ENCODE results near the gene NLRP3.

The NLRP3 gene

DNA sequence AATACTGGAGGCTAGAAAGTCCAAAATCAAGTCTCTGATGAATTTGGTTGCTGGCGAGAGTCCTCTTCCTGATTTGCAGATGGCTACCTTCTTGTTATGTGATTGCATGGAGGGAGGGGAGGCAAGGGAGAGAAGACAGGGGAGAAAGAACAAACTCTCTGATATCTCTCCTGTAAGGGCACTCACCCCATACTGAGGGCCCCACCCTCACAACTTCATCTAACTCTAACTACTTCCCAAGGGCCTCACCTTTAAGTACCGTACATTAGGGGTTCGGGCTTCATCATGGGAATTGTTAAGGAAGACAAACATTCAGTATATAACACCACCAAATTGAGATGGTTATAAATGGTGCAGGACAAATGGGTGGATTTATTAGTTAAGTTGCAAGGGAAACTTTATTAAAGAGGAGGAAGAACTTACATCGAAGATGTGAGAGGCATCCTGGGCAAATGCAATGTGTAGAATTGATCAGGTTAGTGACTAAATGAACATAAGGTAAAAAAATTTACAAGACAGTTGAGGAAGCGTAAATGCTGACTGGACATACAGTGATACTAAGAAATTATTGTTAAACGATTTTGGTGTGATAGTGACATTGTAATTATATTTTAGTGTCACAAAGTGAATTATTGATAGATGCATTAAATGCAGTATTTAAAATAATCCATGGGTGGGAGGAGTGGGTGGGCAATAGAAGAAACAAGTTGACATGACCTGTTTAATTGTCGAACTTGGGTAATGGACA, 31.4 kb downstream of the NLRP3 start:
- Histone ChIP-seq H3K4me3 (ENCODE audit: low read depth, low read length) (no peak overlapping the region), H3K9me3 (ENCODE audit: control insufficient read depth, insufficient read depth, low read depth, low read length) (no peaks in the 10 kb centered on the region), H3K4me1 (ENCODE audit: control insufficient read depth, insufficient read depth, low read length) (no peaks in the 10 kb centered on the region), H3K27ac (ENCODE audit: extremely low read depth, low read depth, low read length) (no peak overlapping the region), H3K36me3 (ENCODE audit: control insufficient read depth in 2 of 2, insufficient read depth in 1 of 2, low read length in 2 of 2) (no peaks in the 10 kb centered on the region)
- TF ChIP-seq ZNF354C (tag by site-specific recombination; IDR thresholded peaks at IDR 0.05; ENCODE audit: borderline replicate concordance, low read depth): no peak
- TF ChIP-seq, protein P1, sequence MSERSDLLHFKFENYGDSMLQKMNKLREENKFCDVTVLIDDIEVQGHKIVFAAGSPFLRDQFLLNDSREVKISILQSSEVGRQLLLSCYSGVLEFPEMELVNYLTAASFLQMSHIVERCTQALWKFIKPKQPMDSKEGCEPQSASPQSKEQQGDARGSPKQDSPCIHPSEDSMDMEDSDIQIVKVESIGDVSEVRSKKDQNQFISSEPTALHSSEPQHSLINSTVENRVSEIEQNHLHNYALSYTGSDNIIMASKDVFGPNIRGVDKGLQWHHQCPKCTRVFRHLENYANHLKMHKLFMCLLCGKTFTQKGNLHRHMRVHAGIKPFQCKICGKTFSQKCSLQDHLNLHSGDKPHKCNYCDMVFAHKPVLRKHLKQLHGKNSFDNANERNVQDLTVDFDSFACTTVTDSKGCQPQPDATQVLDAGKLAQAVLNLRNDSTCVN (tag by site-specific recombination; optimal IDR thresholded peaks at IDR 0.05): no peak
- POLR2A ChIA-PET: no interaction called here
- CTCF ChIA-PET: no interaction called here

DNA sequence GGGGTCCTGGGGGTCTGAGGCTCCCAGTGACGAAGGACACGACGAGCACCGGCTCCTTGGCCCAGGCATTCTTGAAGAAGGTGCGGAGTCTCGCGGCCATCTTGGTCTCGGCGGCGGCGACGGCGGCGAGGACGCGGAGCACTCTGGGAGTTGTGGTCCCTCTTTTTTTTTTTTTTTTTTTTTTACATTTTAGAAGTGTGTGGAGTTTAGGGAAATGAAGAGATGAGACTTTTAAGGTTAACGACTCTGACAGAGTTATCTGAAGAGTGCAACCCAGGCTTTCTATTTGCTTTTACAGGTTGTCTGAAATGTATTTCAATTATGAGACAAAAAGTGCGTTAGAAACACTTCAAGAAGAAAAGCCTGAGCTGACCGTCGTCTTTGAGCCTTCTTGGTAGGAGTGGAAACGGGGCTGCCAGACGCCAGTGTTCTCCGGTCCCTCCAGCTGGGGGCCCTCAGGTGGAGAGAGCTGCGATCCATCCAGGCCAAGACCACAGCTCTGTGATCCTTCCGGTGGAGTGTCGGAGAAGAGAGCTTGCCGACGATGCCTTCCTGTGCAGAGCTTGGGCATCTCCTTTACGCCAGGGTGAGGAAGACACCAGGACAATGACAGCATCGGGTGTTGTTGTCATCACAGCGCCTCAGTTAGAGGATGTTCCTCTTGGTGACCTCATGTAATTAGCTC, 32.3 kb downstream of the NLRP3 start:
- ChIA-PET POLR2A (interaction anchor here (0.7 kb wide), 2 partner anchors 60 to 146 kb away, joined by 4 to 8 read pairs; no protein-coding TSS in a partner anchor), CTCF (no interaction called here)
- Histone ChIP-seq H3K36me3 (ENCODE audit: control insufficient read depth in 2 of 2, insufficient read depth in 1 of 2, low read length in 2 of 2) (no peaks in the 10 kb centered on the region), H3K27ac (ENCODE audit: extremely low read depth, low read depth, low read length) (no peak overlapping the region), H3K4me1 (ENCODE audit: control insufficient read depth, insufficient read depth, low read length) (no peaks in the 10 kb centered on the region), H3K4me3 (ENCODE audit: low read depth, low read length) (peak overlapping the region; percentile 26), H3K9me3 (ENCODE audit: control insufficient read depth, insufficient read depth, low read depth, low read length) (no peaks in the 10 kb centered on the region)
- no peak for TF ChIP-seq TRIM28 (IDR thresholded peaks at IDR 0.05; ENCODE audit: borderline replicate concordance, low read length)
- no peak for TF ChIP-seq ZNF211 (tag by site-specific recombination; IDR thresholded peaks at IDR 0.05; ENCODE audit: low read depth)
- TF ChIP-seq, protein P2, sequence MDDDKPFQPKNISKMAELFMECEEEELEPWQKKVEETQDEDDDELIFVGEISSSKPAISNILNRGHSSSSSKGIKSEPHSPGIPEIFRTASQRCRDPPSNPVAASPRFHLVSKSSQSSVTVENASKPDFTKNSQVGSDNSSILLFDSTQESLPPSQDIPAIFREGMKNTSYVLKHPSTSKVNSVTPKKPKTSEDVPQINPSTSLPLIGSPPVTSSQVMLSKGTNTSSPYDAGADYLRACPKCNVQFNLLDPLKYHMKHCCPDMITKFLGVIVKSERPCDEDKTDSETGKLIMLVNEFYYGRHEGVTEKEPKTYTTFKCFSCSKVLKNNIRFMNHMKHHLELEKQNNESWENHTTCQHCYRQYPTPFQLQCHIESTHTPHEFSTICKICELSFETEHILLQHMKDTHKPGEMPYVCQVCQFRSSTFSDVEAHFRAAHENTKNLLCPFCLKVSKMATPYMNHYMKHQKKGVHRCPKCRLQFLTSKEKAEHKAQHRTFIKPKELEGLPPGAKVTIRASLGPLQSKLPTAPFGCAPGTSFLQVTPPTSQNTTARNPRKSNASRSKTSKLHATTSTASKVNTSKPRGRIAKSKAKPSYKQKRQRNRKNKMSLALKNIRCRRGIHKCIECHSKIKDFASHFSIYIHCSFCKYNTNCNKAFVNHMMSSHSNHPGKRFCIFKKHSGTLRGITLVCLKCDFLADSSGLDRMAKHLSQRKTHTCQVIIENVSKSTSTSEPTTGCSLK (tag by site-specific recombination; IDR thresholded peaks at IDR 0.05): no peak
- TF ChIP-seq PRDM1 (tag by site-specific recombination; IDR thresholded peaks at IDR 0.05): no peak
- TF ChIP-seq, protein P3, sequence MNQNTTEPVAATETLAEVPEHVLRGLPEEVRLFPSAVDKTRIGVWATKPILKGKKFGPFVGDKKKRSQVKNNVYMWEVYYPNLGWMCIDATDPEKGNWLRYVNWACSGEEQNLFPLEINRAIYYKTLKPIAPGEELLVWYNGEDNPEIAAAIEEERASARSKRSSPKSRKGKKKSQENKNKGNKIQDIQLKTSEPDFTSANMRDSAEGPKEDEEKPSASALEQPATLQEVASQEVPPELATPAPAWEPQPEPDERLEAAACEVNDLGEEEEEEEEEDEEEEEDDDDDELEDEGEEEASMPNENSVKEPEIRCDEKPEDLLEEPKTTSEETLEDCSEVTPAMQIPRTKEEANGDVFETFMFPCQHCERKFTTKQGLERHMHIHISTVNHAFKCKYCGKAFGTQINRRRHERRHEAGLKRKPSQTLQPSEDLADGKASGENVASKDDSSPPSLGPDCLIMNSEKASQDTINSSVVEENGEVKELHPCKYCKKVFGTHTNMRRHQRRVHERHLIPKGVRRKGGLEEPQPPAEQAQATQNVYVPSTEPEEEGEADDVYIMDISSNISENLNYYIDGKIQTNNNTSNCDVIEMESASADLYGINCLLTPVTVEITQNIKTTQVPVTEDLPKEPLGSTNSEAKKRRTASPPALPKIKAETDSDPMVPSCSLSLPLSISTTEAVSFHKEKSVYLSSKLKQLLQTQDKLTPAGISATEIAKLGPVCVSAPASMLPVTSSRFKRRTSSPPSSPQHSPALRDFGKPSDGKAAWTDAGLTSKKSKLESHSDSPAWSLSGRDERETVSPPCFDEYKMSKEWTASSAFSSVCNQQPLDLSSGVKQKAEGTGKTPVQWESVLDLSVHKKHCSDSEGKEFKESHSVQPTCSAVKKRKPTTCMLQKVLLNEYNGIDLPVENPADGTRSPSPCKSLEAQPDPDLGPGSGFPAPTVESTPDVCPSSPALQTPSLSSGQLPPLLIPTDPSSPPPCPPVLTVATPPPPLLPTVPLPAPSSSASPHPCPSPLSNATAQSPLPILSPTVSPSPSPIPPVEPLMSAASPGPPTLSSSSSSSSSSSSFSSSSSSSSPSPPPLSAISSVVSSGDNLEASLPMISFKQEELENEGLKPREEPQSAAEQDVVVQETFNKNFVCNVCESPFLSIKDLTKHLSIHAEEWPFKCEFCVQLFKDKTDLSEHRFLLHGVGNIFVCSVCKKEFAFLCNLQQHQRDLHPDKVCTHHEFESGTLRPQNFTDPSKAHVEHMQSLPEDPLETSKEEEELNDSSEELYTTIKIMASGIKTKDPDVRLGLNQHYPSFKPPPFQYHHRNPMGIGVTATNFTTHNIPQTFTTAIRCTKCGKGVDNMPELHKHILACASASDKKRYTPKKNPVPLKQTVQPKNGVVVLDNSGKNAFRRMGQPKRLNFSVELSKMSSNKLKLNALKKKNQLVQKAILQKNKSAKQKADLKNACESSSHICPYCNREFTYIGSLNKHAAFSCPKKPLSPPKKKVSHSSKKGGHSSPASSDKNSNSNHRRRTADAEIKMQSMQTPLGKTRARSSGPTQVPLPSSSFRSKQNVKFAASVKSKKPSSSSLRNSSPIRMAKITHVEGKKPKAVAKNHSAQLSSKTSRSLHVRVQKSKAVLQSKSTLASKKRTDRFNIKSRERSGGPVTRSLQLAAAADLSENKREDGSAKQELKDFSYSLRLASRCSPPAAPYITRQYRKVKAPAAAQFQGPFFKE (tag by site-specific recombination; IDR thresholded peaks at IDR 0.05; ENCODE audit: borderline replicate concordance): no peak
- peak; percentile 46 for TF ChIP-seq ZNF76 (tag by site-specific recombination; IDR thresholded peaks at IDR 0.05; ENCODE audit: borderline replicate concordance, low read depth)
- TF ChIP-seq ZFHX2 (tag by site-specific recombination; conservative IDR thresholded peaks at IDR 0.05): no peak
- TF ChIP-seq, protein P4, sequence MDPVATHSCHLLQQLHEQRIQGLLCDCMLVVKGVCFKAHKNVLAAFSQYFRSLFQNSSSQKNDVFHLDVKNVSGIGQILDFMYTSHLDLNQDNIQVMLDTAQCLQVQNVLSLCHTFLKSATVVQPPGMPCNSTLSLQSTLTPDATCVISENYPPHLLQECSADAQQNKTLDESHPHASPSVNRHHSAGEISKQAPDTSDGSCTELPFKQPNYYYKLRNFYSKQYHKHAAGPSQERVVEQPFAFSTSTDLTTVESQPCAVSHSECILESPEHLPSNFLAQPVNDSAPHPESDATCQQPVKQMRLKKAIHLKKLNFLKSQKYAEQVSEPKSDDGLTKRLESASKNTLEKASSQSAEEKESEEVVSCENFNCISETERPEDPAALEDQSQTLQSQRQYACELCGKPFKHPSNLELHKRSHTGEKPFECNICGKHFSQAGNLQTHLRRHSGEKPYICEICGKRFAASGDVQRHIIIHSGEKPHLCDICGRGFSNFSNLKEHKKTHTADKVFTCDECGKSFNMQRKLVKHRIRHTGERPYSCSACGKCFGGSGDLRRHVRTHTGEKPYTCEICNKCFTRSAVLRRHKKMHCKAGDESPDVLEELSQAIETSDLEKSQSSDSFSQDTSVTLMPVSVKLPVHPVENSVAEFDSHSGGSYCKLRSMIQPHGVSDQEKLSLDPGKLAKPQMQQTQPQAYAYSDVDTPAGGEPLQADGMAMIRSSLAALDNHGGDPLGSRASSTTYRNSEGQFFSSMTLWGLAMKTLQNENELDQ (tag by site-specific recombination; IDR thresholded peaks at IDR 0.05; ENCODE audit: low read depth): no peak
- TF ChIP-seq, protein P5, sequence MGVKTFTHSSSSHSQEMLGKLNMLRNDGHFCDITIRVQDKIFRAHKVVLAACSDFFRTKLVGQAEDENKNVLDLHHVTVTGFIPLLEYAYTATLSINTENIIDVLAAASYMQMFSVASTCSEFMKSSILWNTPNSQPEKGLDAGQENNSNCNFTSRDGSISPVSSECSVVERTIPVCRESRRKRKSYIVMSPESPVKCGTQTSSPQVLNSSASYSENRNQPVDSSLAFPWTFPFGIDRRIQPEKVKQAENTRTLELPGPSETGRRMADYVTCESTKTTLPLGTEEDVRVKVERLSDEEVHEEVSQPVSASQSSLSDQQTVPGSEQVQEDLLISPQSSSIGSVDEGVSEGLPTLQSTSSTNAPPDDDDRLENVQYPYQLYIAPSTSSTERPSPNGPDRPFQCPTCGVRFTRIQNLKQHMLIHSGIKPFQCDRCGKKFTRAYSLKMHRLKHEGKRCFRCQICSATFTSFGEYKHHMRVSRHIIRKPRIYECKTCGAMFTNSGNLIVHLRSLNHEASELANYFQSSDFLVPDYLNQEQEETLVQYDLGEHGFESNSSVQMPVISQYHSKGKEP (tag by site-specific recombination; IDR thresholded peaks at IDR 0.05): no peak
- TF ChIP-seq ZBTB17 (tag by site-specific recombination; IDR thresholded peaks at IDR 0.05): peak; percentile 92
- no peak for TF ChIP-seq ZNF37A (tag by site-specific recombination; IDR thresholded peaks at IDR 0.05)
- TF ChIP-seq ZBTB1 (tag by site-specific recombination; IDR thresholded peaks at IDR 0.05): no peak
- TF ChIP-seq, protein P1 (tag by site-specific recombination; optimal IDR thresholded peaks at IDR 0.05): peak; percentile 22
- TF ChIP-seq YY1 (tag by site-specific recombination; IDR thresholded peaks at IDR 0.05): 0 out of 2 replicates have a peak, but pooled peaks have one; percentile 25

Measured in HEK293 (cell line).